Keratinocyte (primary cell): ENCODE data around the gene WDR41.
"Not testable (repeated sequence)": the region's sequence is repeated elsewhere in the genome, so short reads cannot be mapped to it uniquely, and the experiment has no call there.

Experiments
- EZH2 ChIP-seq: IDR thresholded peaks from one replicate; pipeline ENCODE4 v1.6.1; 2012; ENCODE audit warnings: inconsistent platforms, mild to moderate bottlenecking, low read length, moderate library complexity
- TF ChIP-seq, protein P1 (sequence below), 3 experiments: IDR thresholded peaks in 1 of 3; conservative IDR thresholded peaks in 1 of 3; optimal IDR thresholded peaks in 1 of 3; 2 replicates in 2 of 3; 3 replicates in 1 of 3; pipeline versions ENCODE3 to v1.5.1; 2011; ENCODE audit warnings: low read length in 3 of 3, mild to moderate bottlenecking in 3 of 3, moderate library complexity in 2 of 3, control low read depth in 1 of 3, inconsistent platforms in 1 of 3; ENCODE audit not compliant: insufficient read depth in 2 of 3; ENCODE audit errors: extremely low read depth in 1 of 3

DNA sequence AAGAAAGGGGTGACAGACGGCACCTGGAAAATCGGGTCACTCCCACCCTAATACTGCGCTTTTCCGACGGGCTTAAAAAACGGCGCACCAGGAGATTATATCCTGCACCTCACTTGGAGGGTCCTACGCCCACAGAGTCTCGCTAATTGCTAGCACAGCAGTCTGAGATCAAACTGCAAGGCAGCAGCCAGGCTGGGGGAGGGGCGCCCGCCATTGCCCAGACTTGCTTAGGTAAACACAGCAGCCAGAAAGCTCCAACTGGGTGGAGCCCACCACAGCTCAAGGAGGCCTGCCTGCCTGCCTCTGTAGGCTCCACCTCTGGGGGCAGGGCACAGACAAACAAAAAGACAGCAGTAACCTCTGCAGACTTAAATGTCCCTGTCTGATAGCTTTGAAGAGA lies 17.1 kb downstream of the WDR41 start:
- TF ChIP-seq EZH2 = not testable (repeated sequence)
- TF ChIP-seq, protein P1, sequence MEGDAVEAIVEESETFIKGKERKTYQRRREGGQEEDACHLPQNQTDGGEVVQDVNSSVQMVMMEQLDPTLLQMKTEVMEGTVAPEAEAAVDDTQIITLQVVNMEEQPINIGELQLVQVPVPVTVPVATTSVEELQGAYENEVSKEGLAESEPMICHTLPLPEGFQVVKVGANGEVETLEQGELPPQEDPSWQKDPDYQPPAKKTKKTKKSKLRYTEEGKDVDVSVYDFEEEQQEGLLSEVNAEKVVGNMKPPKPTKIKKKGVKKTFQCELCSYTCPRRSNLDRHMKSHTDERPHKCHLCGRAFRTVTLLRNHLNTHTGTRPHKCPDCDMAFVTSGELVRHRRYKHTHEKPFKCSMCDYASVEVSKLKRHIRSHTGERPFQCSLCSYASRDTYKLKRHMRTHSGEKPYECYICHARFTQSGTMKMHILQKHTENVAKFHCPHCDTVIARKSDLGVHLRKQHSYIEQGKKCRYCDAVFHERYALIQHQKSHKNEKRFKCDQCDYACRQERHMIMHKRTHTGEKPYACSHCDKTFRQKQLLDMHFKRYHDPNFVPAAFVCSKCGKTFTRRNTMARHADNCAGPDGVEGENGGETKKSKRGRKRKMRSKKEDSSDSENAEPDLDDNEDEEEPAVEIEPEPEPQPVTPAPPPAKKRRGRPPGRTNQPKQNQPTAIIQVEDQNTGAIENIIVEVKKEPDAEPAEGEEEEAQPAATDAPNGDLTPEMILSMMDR (optimal IDR thresholded peaks at IDR 0.05 in 1 of 3, IDR thresholded peaks at IDR 0.05 in 1 of 3, conservative IDR thresholded peaks at IDR 0.05 in 1 of 3; ENCODE audit: extremely low read depth in 1 of 3, insufficient read depth in 2 of 3, low read length in 3 of 3) = not testable (repeated sequence)
